GM23338 (cell line): ENCODE data around the gene HSPE1. TPM values are rescaled to one million over a fixed set of nuclear protein-coding genes. Genes with fewer than 3 reads are reported as not detected.

ENCODE experiments used
- ATAC-seq: fragments of 200-7000 bp; cut with Tn5 transposase; 3 replicates; pipeline ENCODE4 v1.9.1; 2020
- DNase-seq: peaks from one replicate; pipeline ENCODE4 v3.0.0-alpha.2; 2015; ENCODE audit warnings: low spot score
- H2AFZ ChIP-seq: fragments of 200-600 bp; sonication (generic); 2 replicates; pipeline ENCODE4 v1.8.0; 2016; ENCODE audit warnings: antibody characterized with exemption, mild to moderate bottlenecking, moderate library complexity
- H3F3A ChIP-seq: fragments of 200-600 bp; sonication (generic); replicated peaks from 2 replicates; pipeline ENCODE4 v1.8.0; 2017; ENCODE audit warnings: antibody characterized with exemption, mixed run types, low read depth
- H3K27ac ChIP-seq: fragments of 200-600 bp; sonication (generic); 2 replicates; pipeline ENCODE4 v1.6.1; 2016; ENCODE audit warnings: low read depth
- H3K27me3 ChIP-seq: fragments of 200-600 bp; sonication (generic); 2 replicates; pipeline ENCODE4 v1.8.0; 2016; ENCODE audit warnings: mild to moderate bottlenecking, mixed run types, moderate library complexity; ENCODE audit not compliant: insufficient read depth
- H3K36me3 ChIP-seq: fragments of 200-600 bp; sonication (generic); 2 replicates; pipeline ENCODE4 v1.8.0; 2016; ENCODE audit warnings: mild to moderate bottlenecking; ENCODE audit not compliant: insufficient read depth
- H3K4me1 ChIP-seq: fragments of 200-600 bp; sonication (generic); 2 replicates; pipeline ENCODE4 v1.8.0; 2016; ENCODE audit warnings: mild to moderate bottlenecking, moderate library complexity; ENCODE audit not compliant: insufficient read depth
- H3K4me2 ChIP-seq: fragments of 200-600 bp; sonication (generic); 2 replicates; pipeline ENCODE4 v1.7.1; 2017; ENCODE audit warnings: mixed run types
- H3K4me3 ChIP-seq: fragments of 200-600 bp; sonication (generic); 2 replicates; pipeline ENCODE4 v1.6.1; 2016; ENCODE audit warnings: mixed run types
- H3K79me2 ChIP-seq: fragments of 200-600 bp; sonication (generic); replicated peaks from 2 replicates; pipeline ENCODE4 v1.8.0; 2017; ENCODE audit warnings: mild to moderate bottlenecking; ENCODE audit not compliant: insufficient read depth
- H3K9me2 ChIP-seq: fragments of 200-600 bp; sonication (generic); 2 replicates; pipeline ENCODE4 v1.8.0; 2017; ENCODE audit not compliant: insufficient read depth
- H4K20me1 ChIP-seq: fragments of 200-600 bp; sonication (generic); replicated peaks from 2 replicates; pipeline ENCODE4 v1.8.0; 2017; ENCODE audit warnings: mild to moderate bottlenecking; ENCODE audit not compliant: insufficient read depth
- H3K27ac Mint-ChIP-seq: 2 replicates; pipeline ENCODE4 v1.8.0; 2020; ENCODE audit warnings: inconsistent platforms, mild to moderate bottlenecking, moderate library complexity, mixed read lengths
- H3K27me3 Mint-ChIP-seq: 3 replicates; pipeline ENCODE4 v1.8.0; 2022; ENCODE audit warnings: low read depth, mild to moderate bottlenecking, moderate library complexity, mixed read lengths, inconsistent platforms; ENCODE audit not compliant: insufficient read depth, poor library complexity
- H3K36me3 Mint-ChIP-seq: 3 replicates; pipeline ENCODE4 v1.8.0; 2021; ENCODE audit warnings: low read depth, mild to moderate bottlenecking, inconsistent platforms, moderate library complexity, mixed read lengths
- H3K4me1 Mint-ChIP-seq: 3 replicates; pipeline ENCODE4 v1.8.0; 2020; ENCODE audit warnings: mild to moderate bottlenecking, inconsistent platforms, mixed read lengths
- H3K4me3 Mint-ChIP-seq: 3 replicates; pipeline ENCODE4 v1.8.0; 2021; ENCODE audit warnings: moderate library complexity, mild to moderate bottlenecking, inconsistent platforms, mixed read lengths
- H3K9me3 Mint-ChIP-seq: 3 replicates; pipeline ENCODE4 v1.8.0; 2020; ENCODE audit warnings: moderate library complexity, mild to moderate bottlenecking, inconsistent platforms, mixed read lengths
- CREB1 ChIP-seq: fragments of 250-450 bp; sonication (Bioruptor Pico); IDR thresholded peaks from 2 replicates; pipeline ENCODE4 v1.5.0; 2020; ENCODE audit warnings: low read depth, mild to moderate bottlenecking, moderate library complexity
- EZH2 ChIP-seq: fragments of 200-600 bp; sonication (generic); IDR thresholded peaks from one replicate; pipeline ENCODE4 v1.8.0; 2017; ENCODE audit warnings: antibody characterized with exemption, mild to moderate bottlenecking, low read depth; ENCODE audit not compliant: unreplicated experiment
- EZH2phosphoT487 ChIP-seq: fragments of 200-600 bp; sonication (generic); IDR thresholded peaks from one replicate; pipeline ENCODE4 v1.8.1; 2018; ENCODE audit warnings: antibody characterized with exemption; ENCODE audit not compliant: unreplicated experiment
- JUNB ChIP-seq: IDR thresholded peaks from one replicate; pipeline ENCODE4 v1.6.1; 2016; ENCODE audit warnings: antibody characterized with exemption; ENCODE audit not compliant: unreplicated experiment
- POLR2AphosphoS5 ChIP-seq: IDR thresholded peaks from 2 replicates; pipeline ENCODE4 v1.6.1; 2016; ENCODE audit warnings: antibody characterized with exemption, low read depth
- STAT1 ChIP-seq: IDR thresholded peaks from one replicate; pipeline ENCODE4 v1.6.1; 2016; ENCODE audit warnings: antibody characterized with exemption; ENCODE audit not compliant: unreplicated experiment
- ZNF114 ChIP-seq: fragments of 250-450 bp; sonication (Bioruptor Pico); IDR thresholded peaks from 2 replicates; pipeline ENCODE4 v1.5.0; 2020; ENCODE audit warnings: mild to moderate bottlenecking, moderate library complexity
- ZNF331 ChIP-seq: fragments of 250-450 bp; sonication (Bioruptor Pico); IDR thresholded peaks from 2 replicates; pipeline ENCODE4 v1.5.0; 2020; ENCODE audit warnings: low read depth, mild to moderate bottlenecking, moderate library complexity
- polyA plus RNA-seq: library from polyadenylated mRNA; unstranded; fragments of >200 nt; fragmentation: Nextera tagmentation; extraction: Ambion mirVana; gene quantifications from 2 replicates; pipeline ENCODE4 v1.2.1, GENCODE V29; 2016
- total RNA-seq: library from RNA; depleted of rRNA; stranded (reverse); fragments of >200 nt; shearing (Covaris generic); gene quantifications from 2 replicates; pipeline ENCODE4 v1.2.3, GENCODE V29; 2014
- TF ChIP-seq, protein P1 (sequence below): IDR thresholded peaks from 2 replicates; pipeline ENCODE4 v1.6.1; 2016; ENCODE audit warnings: antibody characterized with exemption
- TF ChIP-seq, protein P2 (sequence below), 2 experiments: fragments of 200-600 bp in 1 of 2; sonication (generic) in 1 of 2; conservative IDR thresholded peaks; 2 replicates each; pipeline versions ENCODE4 v1.5.1 to v1.6.1; 2016 to 2017; ENCODE audit warnings: antibody characterized with exemption in 2 of 2, low read depth in 2 of 2, mild to moderate bottlenecking in 2 of 2, moderate library complexity in 1 of 2
- TF ChIP-seq, protein P3 (sequence below): IDR thresholded peaks from one replicate; pipeline ENCODE4 v1.6.1; 2018; ENCODE audit warnings: antibody characterized with exemption; ENCODE audit not compliant: unreplicated experiment

The HSPE1 gene
- total and polyA plus RNA-seq, 2 experiments from 2014 or later, result 328 to 1,529 TPM

GRCh38 chr2:197464175-197464574 is 36.0 kb upstream of the HSPE1 start:
- no peak overlapping the region for H3K4me2 ChIP-seq
- no peaks in the 10 kb centered on the region; the same call in 2 of the 3 replicates for H3K9me3 Mint-ChIP-seq

More at GRCh38 chr2:197464175-197464574, 36.0 kb upstream of the HSPE1 start:
- Histone ChIP-seq H3K27me3 (no peaks in the 10 kb centered on the region), H3K4me3 (no peak overlapping the region), H2AFZ (no peak overlapping the region), H3F3A (no peaks in the 10 kb centered on the region), H3K36me3 (peaks cover 27% of the 10 kb centered on the region), H4K20me1 (peaks cover 5% of the 10 kb centered on the region; the same call in 1 of the 2 replicates), H3K9me2 (no peaks in the 10 kb centered on the region), H3K27ac (no peak overlapping the region), H3K79me2 (peaks cover 8% of the 10 kb centered on the region), H3K4me1 (no peaks in the 10 kb centered on the region)
- no peaks in the 10 kb centered on the region for H3K27me3 Mint-ChIP-seq
- no peak for TF ChIP-seq EZH2
- TF ChIP-seq, protein P1, sequence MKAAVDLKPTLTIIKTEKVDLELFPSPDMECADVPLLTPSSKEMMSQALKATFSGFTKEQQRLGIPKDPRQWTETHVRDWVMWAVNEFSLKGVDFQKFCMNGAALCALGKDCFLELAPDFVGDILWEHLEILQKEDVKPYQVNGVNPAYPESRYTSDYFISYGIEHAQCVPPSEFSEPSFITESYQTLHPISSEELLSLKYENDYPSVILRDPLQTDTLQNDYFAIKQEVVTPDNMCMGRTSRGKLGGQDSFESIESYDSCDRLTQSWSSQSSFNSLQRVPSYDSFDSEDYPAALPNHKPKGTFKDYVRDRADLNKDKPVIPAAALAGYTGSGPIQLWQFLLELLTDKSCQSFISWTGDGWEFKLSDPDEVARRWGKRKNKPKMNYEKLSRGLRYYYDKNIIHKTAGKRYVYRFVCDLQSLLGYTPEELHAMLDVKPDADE, result no peak
- TF ChIP-seq ZNF114 (CRISPR knock-in tag), result no peak
- no peak for TF ChIP-seq CREB1 (CRISPR knock-in tag)
- TF ChIP-seq JUNB, result no peak
- TF ChIP-seq, protein P2, sequence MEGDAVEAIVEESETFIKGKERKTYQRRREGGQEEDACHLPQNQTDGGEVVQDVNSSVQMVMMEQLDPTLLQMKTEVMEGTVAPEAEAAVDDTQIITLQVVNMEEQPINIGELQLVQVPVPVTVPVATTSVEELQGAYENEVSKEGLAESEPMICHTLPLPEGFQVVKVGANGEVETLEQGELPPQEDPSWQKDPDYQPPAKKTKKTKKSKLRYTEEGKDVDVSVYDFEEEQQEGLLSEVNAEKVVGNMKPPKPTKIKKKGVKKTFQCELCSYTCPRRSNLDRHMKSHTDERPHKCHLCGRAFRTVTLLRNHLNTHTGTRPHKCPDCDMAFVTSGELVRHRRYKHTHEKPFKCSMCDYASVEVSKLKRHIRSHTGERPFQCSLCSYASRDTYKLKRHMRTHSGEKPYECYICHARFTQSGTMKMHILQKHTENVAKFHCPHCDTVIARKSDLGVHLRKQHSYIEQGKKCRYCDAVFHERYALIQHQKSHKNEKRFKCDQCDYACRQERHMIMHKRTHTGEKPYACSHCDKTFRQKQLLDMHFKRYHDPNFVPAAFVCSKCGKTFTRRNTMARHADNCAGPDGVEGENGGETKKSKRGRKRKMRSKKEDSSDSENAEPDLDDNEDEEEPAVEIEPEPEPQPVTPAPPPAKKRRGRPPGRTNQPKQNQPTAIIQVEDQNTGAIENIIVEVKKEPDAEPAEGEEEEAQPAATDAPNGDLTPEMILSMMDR (conservative IDR thresholded peaks at IDR 0.05; ENCODE audit: low read depth in 2 of 2), result no peak
- TF ChIP-seq, protein P3, sequence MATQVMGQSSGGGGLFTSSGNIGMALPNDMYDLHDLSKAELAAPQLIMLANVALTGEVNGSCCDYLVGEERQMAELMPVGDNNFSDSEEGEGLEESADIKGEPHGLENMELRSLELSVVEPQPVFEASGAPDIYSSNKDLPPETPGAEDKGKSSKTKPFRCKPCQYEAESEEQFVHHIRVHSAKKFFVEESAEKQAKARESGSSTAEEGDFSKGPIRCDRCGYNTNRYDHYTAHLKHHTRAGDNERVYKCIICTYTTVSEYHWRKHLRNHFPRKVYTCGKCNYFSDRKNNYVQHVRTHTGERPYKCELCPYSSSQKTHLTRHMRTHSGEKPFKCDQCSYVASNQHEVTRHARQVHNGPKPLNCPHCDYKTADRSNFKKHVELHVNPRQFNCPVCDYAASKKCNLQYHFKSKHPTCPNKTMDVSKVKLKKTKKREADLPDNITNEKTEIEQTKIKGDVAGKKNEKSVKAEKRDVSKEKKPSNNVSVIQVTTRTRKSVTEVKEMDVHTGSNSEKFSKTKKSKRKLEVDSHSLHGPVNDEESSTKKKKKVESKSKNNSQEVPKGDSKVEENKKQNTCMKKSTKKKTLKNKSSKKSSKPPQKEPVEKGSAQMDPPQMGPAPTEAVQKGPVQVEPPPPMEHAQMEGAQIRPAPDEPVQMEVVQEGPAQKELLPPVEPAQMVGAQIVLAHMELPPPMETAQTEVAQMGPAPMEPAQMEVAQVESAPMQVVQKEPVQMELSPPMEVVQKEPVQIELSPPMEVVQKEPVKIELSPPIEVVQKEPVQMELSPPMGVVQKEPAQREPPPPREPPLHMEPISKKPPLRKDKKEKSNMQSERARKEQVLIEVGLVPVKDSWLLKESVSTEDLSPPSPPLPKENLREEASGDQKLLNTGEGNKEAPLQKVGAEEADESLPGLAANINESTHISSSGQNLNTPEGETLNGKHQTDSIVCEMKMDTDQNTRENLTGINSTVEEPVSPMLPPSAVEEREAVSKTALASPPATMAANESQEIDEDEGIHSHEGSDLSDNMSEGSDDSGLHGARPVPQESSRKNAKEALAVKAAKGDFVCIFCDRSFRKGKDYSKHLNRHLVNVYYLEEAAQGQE, result no peak
- no peak for TF ChIP-seq POLR2AphosphoS5
- no peak for TF ChIP-seq EZH2phosphoT487
- no peak for TF ChIP-seq ZNF331 (CRISPR knock-in tag)
- TF ChIP-seq STAT1, result no peak
- DNase-seq, result no peak
- ATAC-seq, result no peak
- no peak overlapping the region for H3K4me3 Mint-ChIP-seq
- H3K4me1 Mint-ChIP-seq, result no peaks in the 10 kb centered on the region
- H3K36me3 Mint-ChIP-seq, result peaks cover 18% of the 10 kb centered on the region
- H3K27ac Mint-ChIP-seq, result no peak overlapping the region
